Smooth muscle cell (in vitro differentiated cells): ENCODE data around the gene NTRK3. TPM values are rescaled to one million over a fixed set of nuclear protein-coding genes. Genes with fewer than 3 reads are reported as not detected.
"Not testable (repeated sequence)": the region's sequence is repeated elsewhere in the genome, so short reads cannot be mapped to it uniquely, and the experiment has no call there.

ENCODE experiments used
- DNase-seq: peaks from one replicate; lab custom pipeline; 2025; ENCODE audit not compliant: unreplicated experiment; lab: John Stamatoyannopoulos, UW
- H2AFZ ChIP-seq: fragments of 200-600 bp; sonication (generic); 2 replicates; pipeline ENCODE4 v1.6.0; 2016; ENCODE audit warnings: antibody characterized with exemption, low read depth, mild to moderate bottlenecking
- H3F3A ChIP-seq: fragments of 200-600 bp; sonication (generic); 2 replicates; pipeline ENCODE4 v1.6.0; 2017; ENCODE audit warnings: antibody characterized with exemption, low read depth
- H3K27ac ChIP-seq: fragments of 200-600 bp; sonication (generic); 2 replicates; pipeline ENCODE4 v1.5.1; 2016; ENCODE audit warnings: low read depth, mild to moderate bottlenecking
- H3K27me3 ChIP-seq: fragments of 200-600 bp; sonication (generic); 2 replicates; pipeline ENCODE4 v1.6.1; 2016; ENCODE audit warnings: low read depth, mild to moderate bottlenecking
- H3K36me3 ChIP-seq: fragments of 200-600 bp; sonication (generic); 2 replicates; pipeline ENCODE4 v1.5.1; 2016; ENCODE audit warnings: low read depth
- H3K4me1 ChIP-seq: fragments of 200-600 bp; sonication (generic); 2 replicates; pipeline ENCODE4 v1.5.1; 2016; ENCODE audit warnings: low read depth
- H3K4me2 ChIP-seq: fragments of 200-600 bp; sonication (generic); 2 replicates; pipeline ENCODE4 v1.6.0; 2016; ENCODE audit warnings: mild to moderate bottlenecking
- H3K4me3 ChIP-seq: fragments of 200-600 bp; sonication (generic); 2 replicates; pipeline ENCODE4 v1.5.1; 2016; ENCODE audit warnings: mild to moderate bottlenecking
- H3K79me2 ChIP-seq: fragments of 200-600 bp; sonication (generic); 2 replicates; pipeline ENCODE4 v1.6.0; 2016; ENCODE audit warnings: low read depth, mild to moderate bottlenecking
- H3K9ac ChIP-seq: fragments of 200-600 bp; sonication (generic); 2 replicates; pipeline ENCODE4 v1.6.0; 2016; ENCODE audit warnings: low read depth
- H3K9me3 ChIP-seq: fragments of 200-600 bp; sonication (generic); replicated peaks from 2 replicates; pipeline ENCODE4 v1.5.1; 2016; ENCODE audit warnings: low read depth
- H4K20me1 ChIP-seq: fragments of 200-600 bp; sonication (generic); 2 replicates; pipeline ENCODE4 v1.6.0; 2016; ENCODE audit warnings: low read depth
- WGBS: methylation state at CpG from one replicate; pipeline ENCODE4 v1.1.7; 2016; ENCODE audit warnings: low lambda C conversion rate; 5-methylcytosine and 5-hydroxymethylcytosine counted together
- polyA plus RNA-seq: library from polyadenylated mRNA; unstranded; fragments of >200 nt; fragmentation: Nextera tagmentation; extraction: Ambion mirVana; gene quantifications from 2 replicates; pipeline ENCODE4 v1.2.1, GENCODE V29; 2016
- total RNA-seq: library from RNA; depleted of rRNA; stranded (reverse); fragments of >200 nt; gene quantifications from 2 replicates; pipeline ENCODE4 v1.2.3, GENCODE V29; 2014
- TF ChIP-seq, protein P1 (sequence below): fragments of 200-600 bp; sonication (generic); IDR thresholded peaks from 2 replicates; pipeline ENCODE4 v1.5.1; 2017; ENCODE audit warnings: borderline replicate concordance, mild to moderate bottlenecking, antibody characterized with exemption; ENCODE audit not compliant: insufficient read depth, poor library complexity, severe bottlenecking

The NTRK3 gene
- total and polyA plus RNA-seq, 2 experiments from 2014 or later: 3.3 to 3.5 TPM

DNA sequence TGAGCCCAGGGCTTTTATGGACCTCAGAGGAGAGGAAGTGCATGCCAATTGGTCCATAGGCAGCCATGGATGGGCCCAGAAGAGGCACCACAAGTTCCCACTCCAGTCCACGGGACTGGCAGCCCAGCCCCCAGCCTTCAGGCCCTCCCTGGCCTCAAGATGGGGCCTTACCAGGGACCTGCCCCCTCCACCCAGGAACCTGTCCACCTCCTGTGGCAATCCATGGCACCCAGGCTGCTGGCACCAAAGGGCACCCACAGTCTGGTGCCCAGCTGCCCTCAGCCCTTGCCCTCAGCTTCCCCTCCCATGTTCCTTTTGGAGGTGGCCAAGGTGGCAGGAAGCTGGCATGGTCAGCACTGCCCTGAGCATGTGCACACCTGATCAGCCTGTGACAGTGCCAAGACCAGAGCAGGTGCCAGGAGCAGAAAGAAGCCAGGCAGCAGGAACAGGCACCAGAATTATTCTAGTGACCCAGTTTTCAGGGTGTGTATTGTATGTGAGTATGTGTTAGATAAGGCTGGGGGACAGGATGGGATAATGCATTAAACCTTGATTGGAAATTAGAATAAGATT, 415.0 kb downstream of the NTRK3 start:
- TF ChIP-seq, protein P1, sequence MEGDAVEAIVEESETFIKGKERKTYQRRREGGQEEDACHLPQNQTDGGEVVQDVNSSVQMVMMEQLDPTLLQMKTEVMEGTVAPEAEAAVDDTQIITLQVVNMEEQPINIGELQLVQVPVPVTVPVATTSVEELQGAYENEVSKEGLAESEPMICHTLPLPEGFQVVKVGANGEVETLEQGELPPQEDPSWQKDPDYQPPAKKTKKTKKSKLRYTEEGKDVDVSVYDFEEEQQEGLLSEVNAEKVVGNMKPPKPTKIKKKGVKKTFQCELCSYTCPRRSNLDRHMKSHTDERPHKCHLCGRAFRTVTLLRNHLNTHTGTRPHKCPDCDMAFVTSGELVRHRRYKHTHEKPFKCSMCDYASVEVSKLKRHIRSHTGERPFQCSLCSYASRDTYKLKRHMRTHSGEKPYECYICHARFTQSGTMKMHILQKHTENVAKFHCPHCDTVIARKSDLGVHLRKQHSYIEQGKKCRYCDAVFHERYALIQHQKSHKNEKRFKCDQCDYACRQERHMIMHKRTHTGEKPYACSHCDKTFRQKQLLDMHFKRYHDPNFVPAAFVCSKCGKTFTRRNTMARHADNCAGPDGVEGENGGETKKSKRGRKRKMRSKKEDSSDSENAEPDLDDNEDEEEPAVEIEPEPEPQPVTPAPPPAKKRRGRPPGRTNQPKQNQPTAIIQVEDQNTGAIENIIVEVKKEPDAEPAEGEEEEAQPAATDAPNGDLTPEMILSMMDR: no peak
- Histone ChIP-seq H4K20me1 (no peaks in the 10 kb centered on the region), H3K9me3 (no peaks in the 10 kb centered on the region), H3K27ac (no peak overlapping the region), H3K9ac (no peak overlapping the region), H3K79me2 (no peaks in the 10 kb centered on the region), H3K36me3 (no peaks in the 10 kb centered on the region), H3K4me2 (no peak overlapping the region), H3K4me3 (no peak overlapping the region), H3K4me1 (no peaks in the 10 kb centered on the region), H2AFZ (no peak overlapping the region), H3K27me3 (peaks cover 3% of the 10 kb centered on the region), H3F3A (no peaks in the 10 kb centered on the region)
- 27% methylated on average over 1 of the region's 1 CpG for WGBS
- DNase-seq: no peak

DNA sequence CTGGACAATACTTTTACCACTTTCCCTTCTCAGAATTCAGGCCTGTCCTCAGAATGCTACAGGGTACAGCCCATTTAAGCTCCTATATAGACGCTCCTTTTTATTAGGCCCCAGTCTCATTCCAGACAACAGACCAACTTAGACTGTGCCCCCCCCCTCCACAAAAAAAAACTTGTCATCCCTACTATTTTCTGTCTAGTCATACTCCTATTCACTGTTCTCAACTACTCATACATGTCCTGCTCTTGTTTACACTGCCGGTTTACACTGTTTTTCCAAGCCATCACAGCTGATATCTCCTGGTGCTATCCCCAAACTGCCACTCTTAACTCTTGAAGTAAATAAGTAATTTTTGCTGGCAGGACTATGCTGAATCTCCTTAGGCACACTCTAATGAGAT, 420.7 kb downstream of the NTRK3 start:
- not testable (repeated sequence) for H3K9me3 ChIP-seq, H2AFZ ChIP-seq, H3F3A ChIP-seq, DNase-seq, H3K4me1 ChIP-seq, H4K20me1 ChIP-seq, H3K27ac ChIP-seq, H3K36me3 ChIP-seq, H3K4me2 ChIP-seq, H3K9ac ChIP-seq, H3K27me3 ChIP-seq, H3K79me2 ChIP-seq, H3K4me3 ChIP-seq
- 26% methylated on average over 1 of the region's 2 CpGs for WGBS

DNA sequence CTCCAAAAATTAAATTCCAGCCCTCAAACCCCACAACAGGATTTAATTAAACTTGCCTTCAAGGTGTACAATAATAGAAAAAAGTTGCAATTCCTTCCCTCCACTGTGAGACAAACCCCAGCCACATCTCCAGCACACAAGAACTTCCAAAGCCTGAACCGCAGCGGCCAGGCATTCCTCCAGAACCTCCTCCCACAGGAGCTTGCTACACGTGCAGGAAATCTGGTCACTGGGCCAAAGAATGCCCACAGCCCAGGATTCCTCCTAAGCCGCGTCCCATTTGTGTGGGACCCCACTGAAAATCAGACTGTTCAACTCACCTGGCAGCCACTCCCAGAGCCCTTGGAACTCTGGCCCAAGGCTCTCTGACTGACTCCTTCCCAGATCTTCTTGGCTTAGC, 423.2 kb downstream of the NTRK3 start:
- H3K4me3 ChIP-seq, H3K27ac ChIP-seq, DNase-seq, H3K9ac ChIP-seq, H2AFZ ChIP-seq, H3K4me1 ChIP-seq, H3K36me3 ChIP-seq, H3K27me3 ChIP-seq, H3F3A ChIP-seq, H4K20me1 ChIP-seq, H3K4me2 ChIP-seq, H3K79me2 ChIP-seq, H3K9me3 ChIP-seq: not testable (repeated sequence)
- 83% methylated on average over 5 of the region's 5 CpGs for WGBS

DNA sequence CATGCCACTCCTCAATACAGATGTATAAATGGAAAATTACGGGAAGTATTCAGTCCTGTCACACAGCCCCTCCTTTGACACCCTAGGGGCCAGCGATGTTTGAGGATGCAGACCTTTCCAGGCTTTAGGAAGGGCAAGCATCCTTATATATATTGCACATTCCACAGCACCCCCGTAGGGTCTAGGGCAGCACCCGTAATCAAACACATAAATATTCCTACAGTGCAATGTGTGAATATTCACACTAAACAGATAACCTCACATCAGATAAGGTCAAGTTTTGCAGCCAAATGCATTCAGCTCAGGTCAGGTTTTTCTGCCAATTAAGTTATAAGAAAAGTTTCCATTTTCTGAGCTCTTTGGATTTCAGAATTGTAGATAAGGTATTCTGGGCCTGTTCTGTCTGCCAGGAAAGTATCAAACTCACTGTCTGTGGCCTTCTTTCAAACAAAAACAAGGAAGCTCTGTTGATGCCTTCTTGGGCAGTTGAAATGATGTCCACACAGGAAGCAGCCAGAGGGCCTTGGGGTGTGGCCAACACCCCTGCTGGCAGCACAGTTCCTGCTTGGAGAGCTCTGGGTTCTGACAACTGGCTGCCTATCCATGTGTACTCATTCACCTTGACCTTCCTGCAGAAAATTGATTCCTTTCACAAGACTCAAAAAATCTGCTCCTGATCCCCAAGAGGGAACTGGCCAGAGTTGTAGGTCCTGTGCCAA, 427.0 kb downstream of the NTRK3 start:
- H3F3A ChIP-seq: no peaks in the 10 kb centered on the region
- H3K9me3 ChIP-seq: no peaks in the 10 kb centered on the region
- no peak for DNase-seq
- no peak overlapping the region for H3K4me3 ChIP-seq
- no peaks in the 10 kb centered on the region for H3K27me3 ChIP-seq
- TF ChIP-seq, protein P1: no peak
- H3K4me2 ChIP-seq: no peak overlapping the region
- 90% methylated on average over 4 of the region's 4 CpGs for WGBS
- H3K79me2 ChIP-seq: no peaks in the 10 kb centered on the region
- H3K27ac ChIP-seq: no peak overlapping the region
- no peak overlapping the region for H3K9ac ChIP-seq
- H2AFZ ChIP-seq: no peak overlapping the region
- H4K20me1 ChIP-seq: no peaks in the 10 kb centered on the region
- no peaks in the 10 kb centered on the region for H3K4me1 ChIP-seq
- no peaks in the 10 kb centered on the region for H3K36me3 ChIP-seq
